Natural killer cell (primary cell): ENCODE results near the gene PRRG4. TPM values are rescaled to one million over a fixed set of nuclear protein-coding genes. Genes with fewer than 3 reads are reported as not detected.

Experiments
- ATAC-seq, 3 donors: fragments of 150-1000 bp in 2 of 3; fragments of 200-7000 bp in 1 of 3; cut with Tn5 transposase; 1 replicate in 1 of 3; 2 replicates in 2 of 3; pipeline ENCODE4 v1.10.0; 2021; ENCODE audit warnings: mild to moderate bottlenecking in 2 of 3, moderate library complexity in 2 of 3
- DNase-seq, 2 donors: peaks; one replicate each; pipeline versions ENCODE4 v3.0.0 to v3.0.0-alpha.2; 2013 to 2021; ENCODE audit warnings: mixed read lengths in 1 of 2
- H3K27ac ChIP-seq: one replicate; pipeline ENCODE4 v1.5.1; 2013; ENCODE audit warnings: mild to moderate bottlenecking, low read length
- H3K27me3 ChIP-seq: one replicate; pipeline ENCODE4 v1.6.1; 2013; ENCODE audit warnings: low read length; ENCODE audit not compliant: control insufficient read depth, insufficient read depth
- H3K36me3 ChIP-seq: one replicate; pipeline ENCODE4 v1.6.1; 2013; ENCODE audit warnings: low read length; ENCODE audit not compliant: control insufficient read depth, insufficient read depth
- H3K4me1 ChIP-seq: one replicate; pipeline ENCODE4 v1.6.1; 2013; ENCODE audit warnings: low read length; ENCODE audit not compliant: control insufficient read depth, insufficient read depth
- H3K4me3 ChIP-seq: one replicate; pipeline ENCODE4 v1.5.1; 2013; ENCODE audit warnings: low read length
- H3K9me3 ChIP-seq: one replicate; pipeline ENCODE4 v1.6.1; 2013; ENCODE audit warnings: low read length; ENCODE audit not compliant: control insufficient read depth, insufficient read depth
- H3K27ac Mint-ChIP-seq, 2 donors: one replicate each; pipeline ENCODE4 v1.8.0; 2022; ENCODE audit warnings: mild to moderate bottlenecking in 2 of 2, mixed read lengths in 2 of 2, moderate library complexity in 1 of 2
- H3K27me3 Mint-ChIP-seq, 2 donors: one replicate each; pipeline ENCODE4 v1.8.0; 2022; ENCODE audit warnings: low read depth in 2 of 2, mixed read lengths in 2 of 2
- H3K36me3 Mint-ChIP-seq: one replicate; pipeline ENCODE4 v1.8.0; 2022; ENCODE audit warnings: mixed read lengths
- H3K4me1 Mint-ChIP-seq, 2 donors: one replicate each; pipeline ENCODE4 v1.8.0; 2022; ENCODE audit warnings: mixed read lengths in 2 of 2
- H3K4me3 Mint-ChIP-seq: one replicate; pipeline ENCODE4 v1.8.0; 2022; ENCODE audit warnings: mild to moderate bottlenecking, moderate library complexity, mixed read lengths
- H3K9me3 Mint-ChIP-seq, 2 donors: one replicate each; pipeline ENCODE4 v1.8.0; 2022; ENCODE audit warnings: mixed read lengths in 2 of 2
- CTCF ChIP-seq: fragments of 200-600 bp; IDR thresholded peaks from one replicate; pipeline ENCODE4 v1.8.0; 2022; ENCODE audit warnings: antibody characterized with exemption
- WGBS: methylation state at CpG from one replicate; pipeline ENCODE4 v1.1.7; 2013; ENCODE audit warnings: missing lambda C conversion rate; ENCODE audit not compliant: insufficient coverage; 5-methylcytosine and 5-hydroxymethylcytosine counted together
- intact Hi-C: fragments of 100-400 bp; cut with micrococcal nuclease; formaldehyde crosslinking; loops from one replicate; pipeline ENCODE4 v1.14.2; 2022
- total RNA-seq, 4 donors: library from RNA; stranded (reverse); fragments of 120-200 nt in 1 of 4; gene quantifications; one replicate each; pipeline versions ENCODE4 v1.2.3 to v1.2.4, GENCODE V29; 2013 to 2022

The PRRG4 gene
- total RNA-seq, 3 donors from 2014 or later (not counting 1 experiment from before 2014, with no cell fraction given) = 0.14 to 0.25 (median 0.19) TPM

DNA sequence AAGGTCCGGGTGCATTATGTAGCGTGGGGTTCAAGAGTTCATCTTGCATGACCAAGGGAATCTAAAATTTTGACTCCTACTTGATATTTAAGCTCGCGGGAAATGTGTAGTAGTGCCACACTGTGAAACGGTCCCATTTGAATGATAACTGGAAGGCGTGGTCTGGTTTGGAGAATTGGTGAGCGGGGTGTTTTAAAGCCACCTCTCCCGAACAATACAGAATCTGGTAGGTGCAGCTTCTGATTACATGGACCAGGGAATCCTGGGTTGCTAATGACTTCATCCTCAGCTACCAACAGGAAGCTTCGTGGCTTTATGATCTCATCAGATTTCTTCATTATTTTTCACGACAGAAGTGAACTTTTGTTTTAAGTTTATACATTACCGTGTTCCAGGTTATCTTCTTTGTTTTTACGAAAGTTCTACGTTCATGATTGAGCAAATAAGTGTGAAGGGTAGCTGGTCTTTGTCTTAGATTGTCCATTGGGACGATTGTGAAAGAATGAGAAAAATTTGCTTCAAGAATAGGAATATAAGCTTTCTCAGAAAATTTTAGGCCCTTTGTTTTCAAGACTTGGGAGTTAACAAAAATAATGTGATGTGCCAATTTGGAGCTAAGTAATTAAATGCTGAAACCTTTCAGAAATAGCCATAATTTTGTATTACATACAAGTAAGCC lies 64.6 kb downstream of the PRRG4 start:
- Histone ChIP-seq H3K4me3 (peak overlapping the region; percentile 74), H3K9me3 (no peaks in the 10 kb centered on the region), H3K4me1 (peaks cover 11% of the 10 kb centered on the region), H3K36me3 (no peaks in the 10 kb centered on the region), H3K27ac (no peak overlapping the region), H3K27me3 (no peaks in the 10 kb centered on the region)
- ATAC-seq (peak in 1 of 3 donors; percentile 61), DNase-seq (peak; percentile 29 to 67)
- no peaks in the 10 kb centered on the region for H3K27me3 Mint-ChIP-seq
- intact Hi-C loops = loop anchor here (5.0 to 10.0 kb wide), 3 partner anchors 123 to 1161 kb away; partner anchors contain the start of genes CAPRIN1, DEPDC7 and HIPK3
- H3K4me1 Mint-ChIP-seq = peaks cover 39% of the 10 kb centered on the region in 2 donors
- TF ChIP-seq CTCF = no peak
- H3K9me3 Mint-ChIP-seq = no peaks in the 10 kb centered on the region
- H3K36me3 Mint-ChIP-seq = no peaks in the 10 kb centered on the region
- H3K4me3 Mint-ChIP-seq = peak overlapping the region; percentile 94
- WGBS = 14% methylated on average over 14 of the region's 14 CpGs
- peak overlapping the region; percentile 59 to 93 for H3K27ac Mint-ChIP-seq

DNA sequence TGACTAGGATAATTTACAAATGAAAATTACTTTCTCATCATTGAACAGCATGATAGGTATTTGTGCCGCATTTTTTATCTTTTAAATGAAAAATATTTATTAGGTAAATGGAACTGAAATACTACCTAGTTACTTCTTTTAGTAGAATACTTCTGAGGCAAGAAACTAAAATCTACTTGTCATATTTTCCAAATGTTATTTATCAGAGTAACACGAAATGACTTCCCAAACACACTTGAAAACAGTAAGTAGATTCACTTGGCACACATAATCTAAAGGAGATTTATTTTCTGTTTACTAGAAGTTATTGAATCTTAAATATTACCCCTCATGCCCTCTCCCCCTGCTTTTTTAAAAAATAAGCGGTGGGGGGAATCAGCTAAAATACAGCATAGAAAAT lies 65.2 kb downstream of the PRRG4 start:
- Histone ChIP-seq H3K27me3 (no peaks in the 10 kb centered on the region), H3K27ac (no peak overlapping the region), H3K4me3 (no peak overlapping the region), H3K4me1 (peaks cover 11% of the 10 kb centered on the region), H3K9me3 (no peaks in the 10 kb centered on the region), H3K36me3 (no peaks in the 10 kb centered on the region)
- Mint-ChIP-seq H3K27me3 (no peaks in the 10 kb centered on the region), H3K27ac (peak overlapping the region in 1 of 2 donors; percentile 93), H3K4me1 (peaks cover 45% of the 10 kb centered on the region in 2 donors), H3K9me3 (no peaks in the 10 kb centered on the region), H3K36me3 (no peaks in the 10 kb centered on the region), H3K4me3 (peak overlapping the region; percentile 50)
- WGBS = 100% methylated on average over 1 of the region's 3 CpGs
- no peak for TF ChIP-seq CTCF
- intact Hi-C loops = loop anchor here (5.0 to 10.0 kb wide), 3 partner anchors 122 to 1160 kb away; partner anchors contain the start of genes CAPRIN1, DEPDC7 and HIPK3
- no peak for ATAC-seq
- no peak for DNase-seq

- ATAC-seq (no peak), DNase-seq (no peak)
- Histone ChIP-seq H3K9me3 (no peaks in the 10 kb centered on the region), H3K27me3 (no peaks in the 10 kb centered on the region), H3K36me3 (no peaks in the 10 kb centered on the region), H3K4me3 (no peak overlapping the region), H3K4me1 (peaks cover 11% of the 10 kb centered on the region), H3K27ac (no peak overlapping the region)
- Mint-ChIP-seq H3K27me3 (no peaks in the 10 kb centered on the region), H3K36me3 (no peaks in the 10 kb centered on the region), H3K4me1 (peaks cover 47 to 48% of the 10 kb centered on the region in 2 donors), H3K9me3 (no peaks in the 10 kb centered on the region), H3K27ac (peak overlapping the region in 1 of 2 donors; percentile 63), H3K4me3 (peak overlapping the region; percentile 50)
- no CpG with 5 or more reads among the region's 1 CpG for WGBS
- TF ChIP-seq CTCF = no peak
- intact Hi-C loops = loop anchor here (10.0 kb wide), 2 partner anchors 359 to 1159 kb away; partner anchors contain the start of genes CAPRIN1 and HIPK3
Observed at GRCh38 chr11:32895471-32895870, 65.7 kb downstream of the PRRG4 start.
